Astrocyte of the cerebellum (primary cell): ENCODE data around the gene ZNRD2.

ENCODE experiments used
- DNase-seq: peaks from one replicate; pipeline ENCODE4 v3.0.0-alpha.2; 2011; ENCODE audit warnings: low read depth
- H3K4me3 ChIP-seq: 2 replicates; pipeline ENCODE4 v1.5.1; 2011; ENCODE audit warnings: mild to moderate bottlenecking, low read depth, low read length, moderate library complexity
- in situ Hi-C: cut with HindIII; loops from 2 replicates; pipeline ENCODE4 v1.10.0; 2017; ENCODE audit warnings: low sequenced_read_pairs
- TF ChIP-seq, protein P1 (sequence below): IDR thresholded peaks from 2 replicates; pipeline ENCODE4 v1.5.1; 2012; ENCODE audit warnings: low read length, low read depth, moderate library complexity, mild to moderate bottlenecking; ENCODE audit errors: missing control alignments

The ZNRD2 gene

DNA sequence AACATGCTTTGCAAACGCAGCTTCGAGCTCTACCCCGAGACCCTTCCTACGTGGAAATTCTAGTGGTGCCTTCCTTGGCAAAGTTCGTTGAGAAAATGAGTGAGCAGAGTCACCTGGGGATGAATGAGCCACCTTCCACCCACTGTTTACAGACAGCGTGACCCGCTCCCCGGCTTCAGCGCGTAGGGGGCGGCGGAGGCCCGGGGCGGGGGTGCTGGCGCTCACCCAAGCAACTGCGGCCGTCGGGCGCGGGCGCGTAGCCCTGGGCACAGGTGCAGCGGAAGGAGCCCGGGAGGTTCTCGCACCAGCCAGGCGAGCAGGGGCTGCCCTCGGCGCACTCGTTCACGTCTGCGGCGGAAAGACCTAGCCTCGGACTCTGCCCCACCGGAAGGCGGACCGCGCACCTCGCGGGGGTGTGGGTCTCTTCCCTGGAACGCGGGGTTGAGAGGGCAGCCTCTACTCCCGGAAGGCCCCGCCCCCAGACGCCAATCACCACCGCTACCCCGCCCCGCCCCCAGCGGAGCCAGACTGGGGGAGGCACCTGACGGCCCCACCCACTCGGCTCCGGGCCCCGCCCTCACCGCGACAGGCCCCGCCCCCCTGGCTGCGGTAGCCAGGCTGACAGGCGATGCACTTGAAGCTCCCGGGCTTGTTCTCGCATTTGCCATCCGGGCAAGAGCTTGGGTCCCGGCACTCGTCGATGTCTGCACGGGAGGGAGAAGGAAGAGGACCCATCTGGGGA is 23.9 kb upstream of the ZNRD2 start:
- in situ Hi-C loops: no loop called here
- no peak overlapping the region for H3K4me3 ChIP-seq
- TF ChIP-seq, protein P1, sequence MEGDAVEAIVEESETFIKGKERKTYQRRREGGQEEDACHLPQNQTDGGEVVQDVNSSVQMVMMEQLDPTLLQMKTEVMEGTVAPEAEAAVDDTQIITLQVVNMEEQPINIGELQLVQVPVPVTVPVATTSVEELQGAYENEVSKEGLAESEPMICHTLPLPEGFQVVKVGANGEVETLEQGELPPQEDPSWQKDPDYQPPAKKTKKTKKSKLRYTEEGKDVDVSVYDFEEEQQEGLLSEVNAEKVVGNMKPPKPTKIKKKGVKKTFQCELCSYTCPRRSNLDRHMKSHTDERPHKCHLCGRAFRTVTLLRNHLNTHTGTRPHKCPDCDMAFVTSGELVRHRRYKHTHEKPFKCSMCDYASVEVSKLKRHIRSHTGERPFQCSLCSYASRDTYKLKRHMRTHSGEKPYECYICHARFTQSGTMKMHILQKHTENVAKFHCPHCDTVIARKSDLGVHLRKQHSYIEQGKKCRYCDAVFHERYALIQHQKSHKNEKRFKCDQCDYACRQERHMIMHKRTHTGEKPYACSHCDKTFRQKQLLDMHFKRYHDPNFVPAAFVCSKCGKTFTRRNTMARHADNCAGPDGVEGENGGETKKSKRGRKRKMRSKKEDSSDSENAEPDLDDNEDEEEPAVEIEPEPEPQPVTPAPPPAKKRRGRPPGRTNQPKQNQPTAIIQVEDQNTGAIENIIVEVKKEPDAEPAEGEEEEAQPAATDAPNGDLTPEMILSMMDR: no peak
- DNase-seq: no peak

- in situ Hi-C loops: no loop called here
- H3K4me3 ChIP-seq: no peak overlapping the region
- TF ChIP-seq, protein P1: no peak
- DNase-seq: no peak
Observed at GRCh38 chr11:65547446-65548125, 22.7 kb upstream of the ZNRD2 start.

- in situ Hi-C loops: no loop called here
- H3K4me3 ChIP-seq: no peak overlapping the region
- no peak for DNase-seq
- TF ChIP-seq, protein P1: no peak
Observed at GRCh38 chr11:65548395-65548794, 21.9 kb upstream of the ZNRD2 start.

DNA sequence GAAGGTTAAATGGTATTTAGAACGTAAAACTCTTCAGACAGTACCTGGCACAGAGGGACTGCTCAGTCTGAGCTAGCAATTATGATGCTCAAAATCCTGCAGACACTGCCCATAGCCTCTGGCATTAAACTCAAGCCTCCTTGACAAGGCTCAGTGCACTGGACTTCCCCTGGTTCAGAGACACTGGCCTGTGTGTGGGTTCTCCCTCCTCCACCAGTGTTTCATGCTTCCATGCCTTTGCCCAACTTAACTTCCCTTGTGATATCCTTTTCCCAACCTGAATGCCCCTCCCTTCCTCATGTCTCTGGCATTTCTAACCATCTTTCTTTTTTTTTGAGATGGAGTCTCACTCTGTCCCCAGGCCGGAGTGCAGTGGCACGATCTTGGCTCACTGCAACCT is 21.2 kb upstream of the ZNRD2 start:
- H3K4me3 ChIP-seq: no peak overlapping the region
- in situ Hi-C loops: no loop called here
- TF ChIP-seq, protein P1: no peak
- DNase-seq: no peak

- no peak for DNase-seq
- in situ Hi-C loops: no loop called here
- H3K4me3 ChIP-seq: no peak overlapping the region
- TF ChIP-seq, protein P1: peak; percentile 57
Observed at GRCh38 chr11:65551572-65552387, 18.5 kb upstream of the ZNRD2 start.

GRCh38 chr11:65552388-65552951 is 17.8 kb upstream of the ZNRD2 start:
- TF ChIP-seq, protein P1: no peak

More at GRCh38 chr11:65552388-65552951, 17.8 kb upstream of the ZNRD2 start:
- no peak for DNase-seq
- in situ Hi-C loops: no loop called here
- H3K4me3 ChIP-seq: no peak overlapping the region
